GM18526 (cell line): Measurements from ENCODE around the gene SRGAP3.

ENCODE experiments used
- POLR2A ChIP-seq: IDR thresholded peaks from 3 replicates; pipeline ENCODE4 v1.6.1; 2011; ENCODE audit not compliant: insufficient read length; ENCODE audit errors: extremely low read depth

The SRGAP3 gene

DNA sequence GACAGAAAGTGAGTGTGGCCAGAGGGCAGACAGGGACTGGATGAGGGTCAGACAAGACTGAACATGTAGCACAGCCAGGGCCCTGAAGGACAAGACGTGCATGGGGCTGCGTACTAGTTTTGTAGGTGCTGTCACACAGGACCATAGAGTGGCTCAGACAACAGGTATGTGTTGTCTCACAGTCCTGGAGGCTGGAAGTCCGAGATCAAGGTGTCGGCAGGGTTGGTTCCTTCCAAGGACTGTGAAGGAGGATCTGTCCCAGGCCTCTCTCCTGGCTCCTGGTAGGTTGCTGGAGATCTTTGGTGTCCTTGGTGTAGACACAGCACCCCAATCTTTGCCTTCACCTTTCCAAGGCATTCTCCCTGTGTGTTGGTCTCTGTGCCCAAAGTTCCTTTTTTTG lies 136.4 kb downstream of the SRGAP3 start:
- no peak for TF ChIP-seq POLR2A

DNA sequence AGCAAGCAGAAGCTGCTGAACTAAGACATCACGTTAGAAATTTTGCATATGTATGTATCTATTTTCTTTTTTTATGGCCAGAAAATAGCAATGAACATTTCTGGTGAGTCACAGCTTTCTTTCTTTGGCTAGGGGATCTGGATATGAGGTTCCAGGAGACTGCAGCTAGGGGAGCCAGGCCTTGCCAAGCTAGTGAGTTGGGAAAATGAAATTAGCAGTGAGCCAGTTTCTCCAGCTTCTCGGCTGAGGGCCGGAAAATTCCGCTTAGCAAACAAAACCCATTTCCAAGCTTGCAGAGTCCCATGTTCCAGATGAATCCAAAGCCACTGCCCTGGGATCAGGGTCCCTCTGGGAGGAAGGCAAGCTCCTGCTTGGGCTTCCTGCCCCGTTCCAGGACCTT lies 137.6 kb downstream of the SRGAP3 start:
- TF ChIP-seq POLR2A: no peak

DNA sequence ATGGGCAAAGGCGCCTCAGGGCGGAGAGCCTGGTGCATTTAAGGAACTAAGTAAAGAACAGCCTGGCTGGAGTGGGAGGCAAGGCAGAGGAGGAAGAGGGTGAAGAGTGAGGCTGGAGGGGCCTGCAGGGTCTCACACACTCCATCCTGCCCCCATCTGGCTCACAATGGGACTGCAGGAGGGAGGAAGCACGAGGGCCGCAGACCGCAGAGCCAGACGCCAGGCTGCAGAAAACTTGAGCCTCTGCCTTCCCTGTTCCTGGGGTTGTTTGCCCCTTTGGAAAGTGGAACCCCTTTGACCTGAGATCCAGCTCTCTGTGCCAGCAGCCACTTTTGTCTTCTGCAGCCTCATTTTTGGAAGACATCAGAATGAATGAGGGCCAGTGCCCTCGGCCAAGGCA lies 138.0 kb downstream of the SRGAP3 start:
- no peak for TF ChIP-seq POLR2A

GRCh38 chr3:9110802-9111201 lies 138.6 kb downstream of the SRGAP3 start:
- no peak for TF ChIP-seq POLR2A

GRCh38 chr3:9110316-9110715 lies 139.1 kb downstream of the SRGAP3 start:
- no peak for TF ChIP-seq POLR2A

- no peak for TF ChIP-seq POLR2A
Observed at GRCh38 chr3:9109568-9109914, 139.9 kb downstream of the SRGAP3 start.

- no peak for TF ChIP-seq POLR2A
Observed at GRCh38 chr3:9108876-9109567, 140.4 kb downstream of the SRGAP3 start.

GRCh38 chr3:9107738-9108137 lies 141.7 kb downstream of the SRGAP3 start:
- no peak for TF ChIP-seq POLR2A

DNA sequence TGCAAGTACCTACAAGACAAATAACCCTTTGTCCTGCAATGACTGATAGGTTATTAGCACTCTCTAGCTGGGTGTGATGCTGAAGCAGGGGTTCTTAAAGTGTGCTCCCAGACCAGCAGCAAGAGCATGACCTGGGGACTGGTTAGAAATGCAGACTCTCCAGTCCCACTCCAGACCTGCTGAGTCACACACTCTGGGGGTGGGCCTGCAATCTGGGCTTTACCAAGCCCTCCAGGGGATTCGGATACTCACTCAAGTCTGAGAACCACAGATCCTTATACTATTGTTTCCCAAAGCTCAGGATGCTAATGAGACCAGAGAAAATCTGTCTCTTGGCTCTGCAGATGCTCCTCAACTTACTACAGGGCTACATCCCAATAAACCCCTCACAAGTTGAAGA lies 144.0 kb downstream of the SRGAP3 start:
- no peak for TF ChIP-seq POLR2A

DNA sequence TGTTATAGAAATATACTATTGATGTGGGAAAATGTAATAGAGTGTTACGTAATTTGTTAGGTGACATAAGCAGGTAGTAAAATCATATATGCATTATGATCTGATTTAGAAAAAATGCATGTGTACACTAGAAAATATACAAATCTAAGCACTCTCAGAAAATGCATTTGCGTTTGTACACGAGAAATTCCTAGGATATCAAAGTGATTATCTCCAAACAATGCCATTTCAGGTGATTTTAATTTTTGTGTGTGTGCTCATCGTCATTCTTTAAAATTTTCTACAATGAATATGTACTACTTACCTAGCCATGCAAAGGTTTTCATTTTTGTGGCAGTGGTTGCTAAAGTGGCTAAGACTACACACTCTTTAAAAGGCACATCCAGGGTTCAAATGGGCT lies 145.3 kb downstream of the SRGAP3 start:
- no peak for TF ChIP-seq POLR2A

GRCh38 chr3:9102240-9102981 lies 147.0 kb downstream of the SRGAP3 start:
- no peak for TF ChIP-seq POLR2A

- TF ChIP-seq POLR2A: no peak
Observed at GRCh38 chr3:9101286-9101685, 148.2 kb downstream of the SRGAP3 start.

- no peak for TF ChIP-seq POLR2A
Observed at GRCh38 chr3:9100513-9100894, 148.9 kb downstream of the SRGAP3 start.

DNA sequence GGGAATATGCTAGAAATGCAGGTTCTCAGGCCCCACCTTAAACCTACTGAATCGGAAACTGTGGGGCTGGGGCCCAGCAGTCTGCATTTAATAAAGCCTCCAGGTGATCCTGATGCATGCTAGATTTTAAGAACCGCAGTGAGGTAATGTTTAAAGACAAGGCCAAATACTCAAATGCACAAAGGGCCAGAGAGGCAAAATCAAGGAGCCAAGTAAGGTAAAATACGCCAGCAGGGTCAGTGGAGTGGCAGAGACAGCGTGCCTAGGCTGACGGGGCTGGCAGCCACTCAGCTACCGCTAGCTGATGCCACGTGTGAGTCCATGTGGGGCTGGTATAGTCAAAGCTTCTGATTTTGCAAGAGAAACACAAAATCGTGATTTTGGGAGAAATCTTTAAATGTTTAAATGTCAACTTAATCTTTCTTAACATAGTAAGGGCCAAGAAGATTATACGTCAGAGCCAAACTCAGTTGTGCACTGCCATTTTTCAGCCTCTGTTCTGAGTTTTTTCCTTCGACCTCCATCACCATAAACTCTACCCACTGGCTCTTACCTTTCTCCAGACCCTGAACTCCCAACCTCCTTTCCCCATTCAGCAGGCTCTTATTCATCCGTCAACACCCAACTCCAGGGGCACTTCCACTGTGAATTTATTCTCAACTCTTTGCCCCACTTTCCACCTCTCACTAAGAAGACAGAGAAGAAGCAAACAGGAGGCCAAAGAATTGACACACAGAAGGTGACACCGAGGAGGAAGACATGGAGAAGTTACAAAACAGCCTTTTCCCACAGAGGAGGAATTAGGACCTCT lies 149.5 kb downstream of the SRGAP3 start:
- TF ChIP-seq POLR2A: no peak

- no peak for TF ChIP-seq POLR2A
Observed at GRCh38 chr3:9098716-9099675, 150.4 kb downstream of the SRGAP3 start.

DNA sequence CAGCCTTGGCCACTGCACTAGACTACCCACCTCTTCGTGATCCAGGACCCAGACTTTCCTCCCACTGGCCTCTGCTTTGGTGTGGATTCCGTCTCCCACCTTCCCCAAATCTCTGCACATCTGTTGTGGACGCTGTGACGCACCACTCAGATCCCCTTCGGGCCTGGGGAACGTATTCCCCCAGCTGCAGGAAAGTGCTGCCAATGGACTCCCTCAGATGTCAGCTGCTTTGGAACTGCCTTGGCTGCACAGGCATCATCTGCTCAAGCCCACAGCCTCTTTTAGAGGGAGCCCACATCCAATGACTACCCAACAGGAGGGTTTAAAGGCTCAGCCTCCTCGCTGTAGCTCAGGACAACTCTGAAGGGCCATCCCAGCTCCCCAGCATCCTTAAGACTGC lies 152.0 kb downstream of the SRGAP3 start:
- TF ChIP-seq POLR2A: no peak
